ENCODE data around the gene MMP2.

The MMP2 gene

DNA sequence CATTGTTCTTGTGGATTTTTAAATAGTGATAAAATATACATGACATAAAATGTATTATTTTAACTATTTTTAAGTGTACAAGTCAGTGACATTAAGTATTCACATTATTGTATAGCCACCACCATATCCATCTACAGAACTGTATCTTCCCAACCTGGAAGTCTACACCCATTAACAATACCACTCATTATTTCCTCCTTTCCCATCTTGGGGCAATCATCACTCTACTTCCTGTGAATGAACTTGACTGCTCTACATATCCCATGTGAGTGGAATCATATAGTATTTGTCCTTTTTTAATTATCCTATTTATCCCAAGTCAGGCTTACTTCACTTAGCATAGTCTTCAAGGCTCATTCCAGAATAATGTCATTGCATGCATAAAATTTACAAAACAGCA lies 40.7 kb upstream of the MMP2 start:
- TF ChIP-seq ZFX (IDR thresholded peaks at IDR 0.05) = no peak
- no peak overlapping the region for H3K27ac ChIP-seq

DNA sequence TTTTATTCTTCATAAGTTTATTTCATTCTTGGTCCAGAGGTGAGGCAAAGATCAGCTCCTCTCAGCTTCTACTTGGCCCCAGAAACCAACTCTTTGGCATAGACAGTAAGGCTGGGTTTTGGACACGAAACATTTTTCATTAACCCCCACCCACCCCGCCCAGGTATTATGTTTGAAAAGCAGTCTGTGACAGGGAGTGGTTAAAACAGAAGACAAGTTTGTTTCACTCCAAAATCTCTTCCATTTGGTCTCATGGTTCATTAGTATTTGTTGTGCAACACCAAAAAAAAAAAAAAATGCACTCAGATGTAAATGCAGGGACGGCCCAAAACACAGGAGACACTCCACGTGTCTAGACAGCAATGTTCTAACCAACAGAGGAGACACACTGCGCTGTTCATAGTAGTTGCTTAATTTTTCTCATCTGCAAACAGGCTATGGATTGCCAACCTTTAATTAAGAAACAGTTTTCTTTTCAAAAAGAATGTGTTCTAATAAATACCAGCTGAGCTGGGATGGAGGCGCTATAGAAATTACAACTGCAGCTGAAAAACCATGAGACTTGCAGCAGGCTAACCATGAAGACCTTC lies 39.8 kb upstream of the MMP2 start:
- H3K27ac ChIP-seq = no peak overlapping the region
- TF ChIP-seq ZFX (IDR thresholded peaks at IDR 0.05) = no peak
- TF ChIP-seq, protein P1, sequence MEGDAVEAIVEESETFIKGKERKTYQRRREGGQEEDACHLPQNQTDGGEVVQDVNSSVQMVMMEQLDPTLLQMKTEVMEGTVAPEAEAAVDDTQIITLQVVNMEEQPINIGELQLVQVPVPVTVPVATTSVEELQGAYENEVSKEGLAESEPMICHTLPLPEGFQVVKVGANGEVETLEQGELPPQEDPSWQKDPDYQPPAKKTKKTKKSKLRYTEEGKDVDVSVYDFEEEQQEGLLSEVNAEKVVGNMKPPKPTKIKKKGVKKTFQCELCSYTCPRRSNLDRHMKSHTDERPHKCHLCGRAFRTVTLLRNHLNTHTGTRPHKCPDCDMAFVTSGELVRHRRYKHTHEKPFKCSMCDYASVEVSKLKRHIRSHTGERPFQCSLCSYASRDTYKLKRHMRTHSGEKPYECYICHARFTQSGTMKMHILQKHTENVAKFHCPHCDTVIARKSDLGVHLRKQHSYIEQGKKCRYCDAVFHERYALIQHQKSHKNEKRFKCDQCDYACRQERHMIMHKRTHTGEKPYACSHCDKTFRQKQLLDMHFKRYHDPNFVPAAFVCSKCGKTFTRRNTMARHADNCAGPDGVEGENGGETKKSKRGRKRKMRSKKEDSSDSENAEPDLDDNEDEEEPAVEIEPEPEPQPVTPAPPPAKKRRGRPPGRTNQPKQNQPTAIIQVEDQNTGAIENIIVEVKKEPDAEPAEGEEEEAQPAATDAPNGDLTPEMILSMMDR (conservative IDR thresholded peaks at IDR 0.05) = no peak

DNA sequence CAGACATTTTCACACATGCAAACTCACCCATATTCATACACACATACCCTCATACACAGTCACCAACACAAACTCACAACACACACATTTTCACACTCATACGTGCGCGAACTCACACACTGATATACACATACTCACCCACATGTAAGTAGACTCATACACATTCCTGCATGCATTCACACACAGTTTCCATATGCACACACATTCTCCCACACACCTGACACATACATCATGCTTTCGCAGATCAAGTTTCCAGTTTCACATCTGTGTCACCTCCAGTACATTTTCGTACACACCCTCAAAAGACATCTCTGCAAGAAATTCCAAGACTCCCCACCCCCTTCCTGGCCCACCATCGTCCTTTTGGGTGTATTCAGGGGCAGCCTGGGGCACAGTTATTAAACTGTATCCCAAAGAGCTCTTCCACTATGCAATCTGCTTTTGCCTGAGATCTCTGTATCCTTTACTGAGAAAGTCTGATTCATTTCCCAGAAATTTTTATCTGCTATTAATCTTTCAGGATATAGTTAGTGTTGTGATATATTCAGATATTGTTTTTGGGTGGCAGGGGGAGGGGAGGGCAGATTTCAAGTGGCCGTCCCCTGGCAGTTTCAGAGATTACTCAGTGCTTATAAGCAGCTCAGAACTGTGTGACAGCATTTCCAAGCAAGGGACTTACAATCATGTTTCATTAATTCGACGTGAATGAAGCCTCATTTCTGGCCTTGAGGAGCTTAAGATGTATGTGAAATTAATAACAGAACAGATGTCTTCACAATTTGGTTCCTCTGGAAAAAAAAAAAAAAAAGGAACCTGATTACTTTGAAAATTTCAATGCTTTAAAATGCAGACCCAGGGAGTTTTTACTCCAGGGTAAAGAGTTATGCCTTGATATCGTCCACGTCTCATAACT lies 35.3 kb upstream of the MMP2 start:
- no peak overlapping the region for H3K27ac ChIP-seq
- TF ChIP-seq, protein P1 (conservative IDR thresholded peaks at IDR 0.05) = no peak

DNA sequence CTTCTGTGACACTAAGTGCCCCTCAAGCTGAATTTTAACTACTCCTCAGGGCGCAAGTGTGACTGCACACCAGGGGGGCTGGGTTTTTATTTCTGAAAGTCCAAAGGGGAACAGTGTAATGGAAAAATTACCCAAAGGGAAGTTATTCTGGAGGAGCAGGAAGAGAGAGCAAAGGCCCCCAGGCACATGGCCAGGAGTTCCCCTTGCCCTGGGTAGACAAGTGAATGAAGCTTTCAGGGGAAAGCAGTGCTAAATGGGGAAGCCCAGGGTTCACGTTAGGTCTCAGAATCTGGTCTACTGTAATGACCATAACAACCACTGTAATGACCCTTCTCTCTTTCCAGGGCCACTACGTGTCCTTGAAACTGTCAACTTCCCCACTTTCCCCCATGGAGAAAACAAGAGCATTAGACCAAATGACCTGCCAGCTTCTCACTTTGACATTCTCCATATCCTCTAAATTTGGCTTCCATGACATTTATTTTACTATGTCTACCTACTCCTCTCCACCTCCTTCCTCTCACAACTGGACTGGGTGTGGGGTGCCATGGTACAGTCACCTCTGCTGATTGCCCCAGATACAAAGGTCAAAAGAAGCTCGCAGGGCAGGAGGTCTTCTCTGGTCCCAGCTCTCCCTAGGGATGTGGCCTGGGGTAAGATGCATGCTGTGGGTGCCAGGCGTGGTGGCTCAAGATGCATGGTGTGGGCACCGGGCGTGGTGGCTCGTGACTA lies 34.1 kb upstream of the MMP2 start:
- H3K27ac ChIP-seq = no peak overlapping the region
- TF ChIP-seq, protein P1 (conservative IDR thresholded peaks at IDR 0.05) = no peak
- no peak for TF ChIP-seq ZFX (IDR thresholded peaks at IDR 0.05)

DNA sequence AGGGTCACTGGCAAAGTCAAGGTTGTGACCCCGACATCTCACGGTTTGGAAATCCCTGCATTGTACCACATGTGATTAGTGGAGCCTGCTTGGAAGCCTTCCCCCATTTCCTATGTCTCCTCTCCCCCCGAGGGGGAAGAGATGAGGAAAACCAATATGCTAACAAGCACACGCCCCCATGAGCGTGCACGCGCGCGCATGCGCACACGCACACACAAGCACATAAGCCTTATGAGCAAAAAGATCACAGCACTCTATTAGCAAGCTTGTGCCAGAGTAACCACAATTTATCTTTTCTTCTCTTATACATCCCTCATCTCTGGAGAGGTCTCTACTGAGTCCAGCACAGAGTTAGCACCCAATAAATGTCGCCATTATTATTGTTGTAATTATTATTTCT lies 31.8 kb upstream of the MMP2 start:
- no peak overlapping the region for H3K27ac ChIP-seq
- TF ChIP-seq ZFX (IDR thresholded peaks at IDR 0.05) = no peak
- TF ChIP-seq, protein P1 (conservative IDR thresholded peaks at IDR 0.05) = no peak

DNA sequence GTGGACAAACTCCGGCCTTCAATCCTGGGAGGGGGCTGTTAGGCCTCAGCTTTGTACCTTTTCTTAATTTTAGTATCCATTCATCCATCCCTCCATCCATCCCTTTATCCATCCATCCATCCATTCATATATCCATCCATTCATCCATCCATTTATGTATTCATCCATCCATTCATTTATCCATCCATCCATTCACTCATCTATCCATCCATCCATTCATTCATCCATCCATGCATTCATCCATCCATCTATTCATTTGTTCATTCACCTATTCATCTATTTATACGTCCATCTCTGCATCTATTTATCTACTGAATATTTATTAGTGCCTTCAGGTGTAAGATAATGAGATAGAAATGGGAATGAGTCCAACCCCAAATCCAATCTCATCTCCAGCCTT lies 26.0 kb upstream of the MMP2 start:
- no peak overlapping the region for H3K27ac ChIP-seq
- TF ChIP-seq ZFX (IDR thresholded peaks at IDR 0.05) = no peak
- TF ChIP-seq, protein P1 (conservative IDR thresholded peaks at IDR 0.05) = no peak

DNA sequence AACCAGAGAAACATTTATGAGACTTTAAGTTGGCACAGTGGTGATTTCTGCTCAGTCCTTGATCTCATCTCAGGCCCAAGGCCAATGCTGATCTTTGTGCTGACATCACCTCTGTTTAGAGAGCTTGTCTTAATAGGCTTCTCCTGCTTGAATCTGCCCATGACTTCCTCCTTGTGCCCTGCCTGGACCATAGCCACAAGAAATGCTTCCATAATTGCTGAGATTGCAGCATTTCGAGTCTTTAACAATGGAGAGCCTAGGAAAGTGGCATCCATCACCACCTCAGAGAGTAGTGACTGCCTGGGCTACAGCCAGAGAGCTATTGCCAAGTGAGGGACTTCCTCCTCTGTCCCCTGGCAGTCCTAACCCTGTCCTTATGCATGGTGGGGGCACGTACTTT lies 25.1 kb upstream of the MMP2 start:
- H3K27ac ChIP-seq = peak overlapping the region; percentile 36
- TF ChIP-seq, protein P1 (conservative IDR thresholded peaks at IDR 0.05) = no peak
- TF ChIP-seq ZFX (IDR thresholded peaks at IDR 0.05) = no peak

Data from C4-2B (cell line).